GM21526 (cell line): ENCODE results near the gene KCNC2.

Experiments used
- ATAC-seq: cut with Tn5 transposase; IDR thresholded peaks from one replicate; pipeline ENCODE4 v1.9.1; 2021; ENCODE audit warnings: moderate library complexity; ENCODE audit not compliant: unreplicated experiment, low FRiP score

The KCNC2 gene

GRCh38 chr12:75170640-75171185 is 38.9 kb downstream of the KCNC2 start:
- no peak for ATAC-seq

GRCh38 chr12:75162845-75163244 is 46.8 kb downstream of the KCNC2 start:
- ATAC-seq, result no peak

DNA sequence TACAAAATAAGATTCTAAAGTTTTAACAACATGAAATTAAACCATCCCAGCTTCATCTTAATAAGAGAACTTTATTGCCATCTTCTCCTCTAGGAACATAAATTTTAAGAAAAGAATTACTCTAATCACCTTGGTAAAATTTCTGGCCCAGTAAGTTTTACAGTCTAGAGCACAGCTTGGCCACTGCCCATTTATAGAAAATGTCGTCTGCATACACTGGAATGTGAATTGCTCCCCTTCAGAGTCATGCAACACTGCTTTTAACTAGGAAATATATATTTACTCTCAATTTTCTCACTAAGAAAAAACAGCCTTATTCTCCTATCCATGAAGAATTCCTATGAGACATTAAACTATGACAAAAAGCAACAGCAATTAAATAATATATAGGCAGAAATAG is 48.2 kb downstream of the KCNC2 start:
- no peak for ATAC-seq

DNA sequence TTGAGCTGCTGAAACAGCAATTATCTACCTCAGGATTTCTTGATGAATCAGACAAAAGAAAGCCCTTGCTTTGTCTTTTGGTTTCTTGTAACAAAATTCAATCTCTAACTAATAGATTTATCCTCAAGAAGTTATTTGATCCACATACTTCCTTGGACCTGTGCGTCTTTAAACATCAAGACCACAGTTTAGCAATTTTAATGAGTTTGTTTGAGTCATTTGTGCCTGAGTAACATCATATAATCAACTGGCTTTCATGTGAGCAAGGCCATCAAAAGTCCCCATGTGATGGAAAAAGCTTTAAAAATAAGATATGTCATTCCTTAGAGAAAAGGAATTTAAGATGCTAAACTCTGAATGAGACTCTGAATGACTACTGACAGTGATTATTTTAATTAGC is 52.3 kb downstream of the KCNC2 start:
- ATAC-seq, result no peak

GRCh38 chr12:75155962-75156361 is 53.7 kb downstream of the KCNC2 start:
- ATAC-seq, result no peak

- no peak for ATAC-seq
Measured at GRCh38 chr12:75154388-75154787, 55.3 kb downstream of the KCNC2 start.

DNA sequence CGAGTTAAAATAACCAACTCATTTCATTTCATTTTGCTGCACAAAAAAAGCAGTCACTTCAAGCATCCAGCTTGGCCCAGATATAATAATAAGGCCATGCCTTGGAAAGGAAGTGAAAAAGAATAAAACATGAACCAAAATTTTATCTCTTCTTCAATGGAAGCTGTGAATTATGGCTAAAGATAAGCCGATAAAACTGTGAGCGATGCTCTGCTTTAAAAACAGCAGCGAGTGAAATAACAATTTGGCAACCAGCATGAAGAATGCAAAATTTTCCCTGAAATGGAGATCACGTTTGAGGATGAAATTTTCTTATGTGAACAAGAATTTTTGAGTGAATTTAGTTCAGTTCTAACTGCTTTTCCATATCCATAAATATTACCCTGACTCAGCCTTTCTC is 70.4 kb downstream of the KCNC2 start:
- ATAC-seq, result no peak

DNA sequence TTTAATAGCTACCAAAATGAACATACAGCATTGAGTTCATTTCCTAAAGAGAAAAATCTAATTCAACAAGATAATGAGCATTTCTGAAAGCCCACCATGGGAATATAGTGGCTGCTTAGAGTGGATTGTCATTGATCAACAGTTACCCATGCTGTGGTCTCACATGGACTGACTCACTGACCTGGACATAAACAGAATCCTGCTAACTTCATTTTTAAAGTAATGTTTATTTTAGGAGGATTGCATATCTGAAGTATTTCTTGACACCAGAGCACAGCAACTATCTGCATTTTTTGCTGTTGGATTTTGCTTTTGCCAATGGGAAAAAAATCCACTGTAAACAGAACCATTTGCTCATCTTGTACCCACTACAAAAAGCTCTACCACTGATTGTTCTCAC is 71.7 kb downstream of the KCNC2 start:
- no peak for ATAC-seq

DNA sequence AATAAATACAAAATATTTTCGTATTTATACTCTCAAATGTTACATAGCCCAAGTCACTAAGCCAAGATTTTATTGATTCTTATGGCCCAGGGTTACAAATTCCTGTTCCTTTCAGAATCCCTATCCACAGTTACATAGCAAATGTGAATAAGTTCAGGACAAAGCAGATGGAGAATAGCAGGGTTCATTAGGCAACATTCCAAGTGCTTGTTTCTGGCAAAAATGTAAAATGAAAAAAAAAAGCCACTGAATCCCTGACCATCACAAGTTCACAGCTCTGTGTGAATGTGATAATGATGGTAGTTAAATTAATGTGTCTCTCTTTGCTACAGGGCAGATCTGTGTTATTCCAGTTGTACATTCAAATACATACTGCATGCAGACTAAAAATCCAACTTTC is 74.6 kb downstream of the KCNC2 start:
- ATAC-seq, result no peak

DNA sequence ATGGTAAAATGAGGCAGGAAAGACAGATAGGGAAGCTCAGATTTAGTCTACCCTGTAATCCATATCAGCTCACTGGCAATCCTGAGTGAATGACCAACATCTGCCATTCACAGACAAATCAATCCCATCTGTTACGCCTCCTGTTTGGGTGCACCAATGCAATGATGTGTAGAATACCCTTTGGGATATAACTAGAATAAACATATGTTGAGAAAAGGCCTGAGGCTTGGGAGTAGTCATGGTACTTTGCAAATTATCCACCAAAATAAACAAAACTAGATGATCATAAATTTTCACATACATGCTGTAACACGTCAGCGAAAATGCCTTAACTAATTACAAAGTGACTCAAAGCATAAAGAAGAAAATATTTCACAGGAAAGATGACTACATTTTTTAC is 78.8 kb downstream of the KCNC2 start:
- ATAC-seq, result no peak

DNA sequence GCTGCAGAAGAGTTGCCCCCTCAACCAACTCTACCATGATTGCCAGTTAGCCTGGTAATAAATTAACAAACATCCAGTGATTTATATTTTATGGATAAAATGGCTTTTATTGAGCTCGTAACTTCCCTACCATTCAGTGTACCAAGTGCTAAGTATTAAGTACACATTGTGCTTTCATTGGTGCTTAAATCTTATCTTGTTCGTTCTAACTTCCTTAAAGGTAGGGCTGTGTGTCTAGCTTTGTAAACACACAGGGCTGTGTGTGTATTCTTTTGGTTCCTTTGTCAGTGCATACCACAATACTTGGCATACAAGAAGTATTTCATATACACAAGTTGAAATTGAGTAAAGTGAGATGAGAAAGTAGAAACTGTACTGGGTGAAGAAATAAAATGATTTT is 80.4 kb downstream of the KCNC2 start:
- no peak for ATAC-seq

GRCh38 chr12:75121036-75121705 is 88.5 kb downstream of the KCNC2 start:
- no peak for ATAC-seq

DNA sequence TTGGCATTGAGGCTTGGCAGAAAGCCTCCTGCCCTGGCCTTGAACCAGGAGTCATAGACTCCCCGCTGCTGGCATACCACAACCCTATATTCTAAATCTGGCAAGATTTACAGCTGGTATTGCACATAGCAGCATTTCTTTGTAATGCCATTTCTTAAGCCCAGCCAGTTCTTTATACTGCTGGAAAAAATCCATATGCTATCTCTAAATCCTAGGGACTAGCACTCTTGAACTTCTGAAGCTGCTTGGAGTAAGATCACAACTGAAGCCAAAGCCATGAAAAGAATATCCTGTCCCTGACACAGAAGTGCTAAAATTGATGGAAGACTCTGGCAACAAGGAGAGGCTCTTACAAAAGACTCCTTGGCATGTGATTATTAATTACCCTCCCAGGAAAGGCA is 89.3 kb downstream of the KCNC2 start:
- no peak for ATAC-seq

DNA sequence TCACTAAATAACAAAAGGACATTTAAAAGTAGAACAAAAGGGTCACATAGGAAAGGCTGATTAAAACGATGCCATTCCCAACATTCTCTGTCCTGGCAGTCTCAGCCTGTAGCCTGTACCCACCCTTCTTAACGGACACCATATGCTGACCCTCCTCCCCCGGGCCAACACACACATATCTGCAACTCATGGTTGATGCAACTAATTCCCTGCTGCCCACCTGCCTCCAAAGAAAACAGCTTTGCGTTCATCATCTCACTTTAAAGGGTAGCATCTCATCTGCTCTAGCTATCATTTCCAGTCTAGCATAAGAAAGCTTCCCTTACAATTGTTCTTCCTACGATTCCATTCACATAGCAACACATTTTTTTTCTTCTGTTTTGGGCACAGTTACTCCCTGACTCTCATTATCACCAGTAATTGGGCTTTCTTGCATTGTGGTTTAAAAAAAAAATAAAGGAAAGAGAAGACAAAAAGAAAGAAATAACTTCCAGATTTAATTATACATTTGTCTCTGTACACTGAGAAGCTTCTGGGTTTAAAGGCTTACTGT is 92.9 kb downstream of the KCNC2 start:
- no peak for ATAC-seq

DNA sequence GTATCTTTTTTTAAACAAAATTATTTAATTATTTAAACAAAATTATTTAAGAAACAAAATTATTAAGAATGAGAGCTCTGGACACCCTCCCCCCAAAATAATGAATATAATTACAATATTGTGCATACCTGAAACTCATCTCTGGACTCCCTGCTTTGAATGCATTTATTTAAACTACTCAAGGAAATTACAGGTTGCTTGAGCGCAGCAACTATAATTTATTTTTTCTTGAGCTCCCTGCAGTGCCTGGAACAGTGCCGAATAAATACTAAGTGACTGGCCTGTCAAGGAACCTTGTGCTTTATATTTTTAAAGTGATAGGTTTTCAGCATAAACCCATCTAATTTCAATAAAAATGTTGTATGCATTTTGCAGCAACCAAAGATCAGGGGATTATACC is 93.9 kb downstream of the KCNC2 start:
- ATAC-seq, result no peak

DNA sequence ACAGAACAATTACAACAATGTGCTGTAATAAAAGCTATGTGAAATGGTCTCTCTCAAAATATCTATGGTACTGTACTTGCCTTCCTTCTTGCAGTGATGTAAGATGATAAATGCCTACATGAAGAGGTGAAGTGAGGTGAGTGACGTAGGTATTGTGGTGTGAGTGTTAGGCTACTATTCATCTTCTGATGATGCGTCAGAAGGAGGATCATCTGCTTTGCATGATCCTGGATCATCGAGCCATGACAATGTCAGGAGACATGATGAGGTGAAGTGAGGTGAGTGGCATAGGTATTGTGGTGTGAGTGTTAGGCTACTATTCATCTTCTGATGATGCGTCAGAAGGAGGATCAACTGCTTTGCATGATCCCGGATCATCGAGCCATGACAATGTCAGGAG is 105.8 kb downstream of the KCNC2 start:
- no peak for ATAC-seq

DNA sequence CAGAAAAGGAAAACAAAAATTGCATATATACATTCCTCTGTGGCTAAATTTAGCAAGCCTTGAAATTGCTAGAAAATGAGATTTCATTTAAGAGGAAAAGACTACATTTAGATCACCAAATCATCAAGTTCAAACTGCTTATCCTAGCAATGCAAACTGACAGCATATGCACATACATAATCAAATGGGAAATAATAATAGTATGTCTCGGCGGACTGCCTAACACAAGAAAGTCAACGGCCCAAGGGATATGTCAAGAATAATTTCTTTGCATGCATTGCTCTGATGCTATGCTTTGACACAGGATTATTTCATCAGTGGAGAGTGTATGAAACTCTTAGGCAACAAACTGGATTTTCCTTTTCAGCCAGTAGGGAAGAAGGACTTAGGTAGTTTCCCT is 107.9 kb downstream of the KCNC2 start:
- no peak for ATAC-seq

- ATAC-seq, result no peak
Measured at GRCh38 chr12:75099210-75099609, 110.4 kb downstream of the KCNC2 start.

DNA sequence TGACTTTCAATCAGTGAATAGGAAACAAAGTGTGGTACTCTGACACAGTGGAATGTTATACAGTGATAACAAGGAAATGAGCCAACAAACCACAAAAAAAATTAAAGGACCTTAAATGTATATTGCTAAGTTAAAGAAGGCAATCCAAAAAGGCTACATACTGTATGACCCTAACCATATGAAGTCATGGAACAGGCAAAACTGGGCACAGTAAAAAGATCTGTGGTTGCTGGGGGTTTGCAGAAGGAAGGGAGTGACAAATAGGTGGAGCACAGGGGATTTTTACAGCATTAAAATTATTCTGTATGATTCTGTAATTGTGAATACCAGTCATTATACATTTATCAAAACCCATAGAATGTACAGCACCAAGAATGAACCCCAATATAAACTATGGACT is 112.6 kb downstream of the KCNC2 start:
- ATAC-seq, result no peak

DNA sequence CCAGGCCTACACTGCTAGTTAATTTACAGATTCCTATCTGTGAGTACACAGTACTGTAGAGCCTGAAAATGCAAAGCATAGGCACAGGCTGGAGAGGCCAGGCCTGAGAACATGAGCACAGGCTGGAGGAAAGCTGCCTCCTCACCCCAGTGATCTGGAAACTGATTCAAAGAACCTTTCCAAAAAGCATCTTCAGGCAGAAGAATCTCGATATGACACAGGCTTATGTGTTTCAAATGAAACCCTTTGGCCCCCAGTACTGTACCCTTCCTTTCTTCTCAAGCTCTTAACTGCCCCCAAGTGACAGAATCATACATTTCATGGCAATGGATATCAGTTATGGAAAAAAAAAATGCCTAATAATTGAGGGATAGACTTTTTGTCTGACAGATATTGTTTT is 122.0 kb downstream of the KCNC2 start:
- ATAC-seq, result no peak

DNA sequence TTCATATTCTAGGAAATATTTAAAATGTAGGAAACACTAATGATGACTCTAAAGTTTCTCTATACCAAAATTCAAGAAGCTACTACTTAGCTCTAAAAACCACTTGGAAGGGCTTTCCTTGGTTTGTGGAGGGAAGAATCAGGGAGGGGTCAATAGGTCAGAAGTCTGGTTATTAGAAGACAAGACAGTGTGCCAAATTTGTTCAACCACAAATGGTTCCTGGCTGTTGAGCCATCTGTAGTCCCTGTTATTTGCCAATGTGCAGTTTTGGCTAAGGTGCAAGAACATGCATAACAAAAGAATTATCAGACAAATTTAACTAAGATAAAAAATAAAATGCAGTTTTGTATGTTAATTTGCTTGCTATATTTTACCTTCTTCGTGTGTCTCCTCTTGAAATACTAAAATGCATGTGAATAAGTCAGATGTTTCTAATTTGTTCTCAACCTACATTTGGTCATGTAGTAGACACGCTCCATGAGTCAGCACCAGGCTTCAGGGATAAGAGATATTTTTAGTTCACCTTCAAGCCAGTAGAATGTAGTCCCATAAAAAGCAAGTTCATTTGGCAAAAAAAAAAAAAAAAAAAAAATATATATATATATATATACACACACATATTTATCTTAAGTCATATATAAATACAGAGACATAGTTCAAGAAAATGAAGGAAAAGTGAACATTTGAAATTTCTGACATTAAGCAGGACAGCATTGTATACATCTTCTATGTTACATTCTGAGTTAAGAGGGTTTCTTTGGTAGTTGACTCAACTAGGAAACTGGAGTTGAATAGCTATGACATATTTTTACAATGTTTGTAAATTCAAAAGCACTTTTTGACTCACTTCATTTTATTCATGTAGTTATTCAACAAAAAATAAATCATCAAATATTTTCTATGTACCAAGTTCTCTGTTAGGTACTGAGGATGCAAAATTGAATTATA is 123.3 kb downstream of the KCNC2 start:
- no peak for ATAC-seq
